D721Med (cell line): ENCODE measurements around the gene BCAS3.

Experiments
- DNase-seq: peaks from one replicate; pipeline ENCODE4 v3.0.0; 2011; ENCODE audit warnings: low spot score; ENCODE audit not compliant: insufficient read length
- FAIRE-seq: peaks from 2 replicates; lab custom pipeline; 2011; peaks lifted over from hg19 to GRCh38; lab: Jason Lieb, UNC
- CTCF ChIP-seq: IDR thresholded peaks from 2 replicates; pipeline ENCODE4 v1.5.1; 2012; ENCODE audit warnings: mild to moderate bottlenecking, control low read depth; ENCODE audit not compliant: insufficient read depth; ENCODE audit errors: missing control alignments

BCAS3 gene

GRCh38 chr17:61282377-61282776, 604.7 kb downstream of the BCAS3 start:
- DNase-seq: no peak
- TF ChIP-seq CTCF: no peak
- FAIRE-seq: no peak

GRCh38 chr17:61283043-61283442, 605.4 kb downstream of the BCAS3 start:
- FAIRE-seq (no peak), DNase-seq (no peak)
- TF ChIP-seq CTCF: no peak

- no peak for DNase-seq
- no peak for FAIRE-seq
- TF ChIP-seq CTCF: no peak
Observed at GRCh38 chr17:61284174-61284573, 606.5 kb downstream of the BCAS3 start.

GRCh38 chr17:61284746-61285145, 607.1 kb downstream of the BCAS3 start:
- TF ChIP-seq CTCF: no peak
- DNase-seq: no peak
- FAIRE-seq: no peak

GRCh38 chr17:61285526-61286320, 608.1 kb downstream of the BCAS3 start:
- TF ChIP-seq CTCF: no peak
- no peak for FAIRE-seq
- DNase-seq: peak; percentile 29

- no peak for TF ChIP-seq CTCF
- FAIRE-seq: no peak
- DNase-seq: no peak
Observed at GRCh38 chr17:61286449-61286848, 608.8 kb downstream of the BCAS3 start.

GRCh38 chr17:61289408-61290385, 612.0 kb downstream of the BCAS3 start:
- FAIRE-seq: no peak
- DNase-seq: no peak
- TF ChIP-seq CTCF: no peak
